A673 (cell line): ENCODE data around the gene METTL16. TPM values are rescaled to one million over a fixed set of nuclear protein-coding genes. Genes with fewer than 3 reads are reported as not detected.
"Not testable (repeated sequence)": the region's sequence is repeated elsewhere in the genome, so short reads cannot be mapped to it uniquely, and the experiment has no call there.

Source experiments
- BruUV-seq: library from RNA; stranded (reverse); fragments of 400-500 nt; replicated peaks from 2 replicates; lab custom pipeline; 2021; lab: Mats Ljungman, UMichigan
- CTCF ChIA-PET: fragments of 300-600 bp; sonication (Branson Sonifier 250); formaldehyde crosslinking; loops from one replicate; lab custom pipeline; 2022; ENCODE audit warnings: antibody characterized with exemption; lab: Charles Lee
- POLR2A ChIA-PET: fragments of 300-600 bp; sonication (Branson Sonifier 250); formaldehyde crosslinking; loops from one replicate; lab custom pipeline; 2022; ENCODE audit warnings: antibody characterized with exemption; ENCODE audit not compliant: low non-redundant PET; lab: Charles Lee
- DNase-seq: peaks from one replicate; pipeline ENCODE4 v3.0.0-alpha.2; 2015; ENCODE audit warnings: low spot score
- H3K27ac ChIP-seq: fragments of 200-600 bp; sonication (generic); 2 replicates; pipeline ENCODE4 v1.5.1; 2016; ENCODE audit warnings: mixed run types, low read depth, mild to moderate bottlenecking, mixed read lengths, antibody characterized with exemption, low read length; ENCODE audit not compliant: poor library complexity, severe bottlenecking
- H3K27me3 ChIP-seq: fragments of 200-600 bp; sonication (generic); replicated peaks from 2 replicates; pipeline ENCODE4 v1.6.1; 2017; ENCODE audit warnings: mixed run types, low read depth, mild to moderate bottlenecking, mixed read lengths, antibody characterized with exemption, low read length; ENCODE audit not compliant: insufficient read depth, poor library complexity
- H3K36me3 ChIP-seq: fragments of 200-600 bp; sonication (generic); 2 replicates; pipeline ENCODE4 v1.6.1; 2016; ENCODE audit warnings: mixed run types, mild to moderate bottlenecking, mixed read lengths, antibody characterized with exemption, low read length; ENCODE audit not compliant: insufficient read depth, poor library complexity, severe bottlenecking
- H3K4me1 ChIP-seq: fragments of 200-600 bp; sonication (generic); 2 replicates; pipeline ENCODE4 v1.6.1; 2017; ENCODE audit warnings: mixed run types, mild to moderate bottlenecking, mixed read lengths, antibody characterized with exemption, low read length; ENCODE audit not compliant: insufficient read depth, poor library complexity, severe bottlenecking
- H3K4me3 ChIP-seq: fragments of 200-600 bp; sonication (generic); 2 replicates; pipeline ENCODE4 v1.5.1; 2016; ENCODE audit warnings: low read depth, mixed run types, mild to moderate bottlenecking, mixed read lengths, low read length; ENCODE audit not compliant: poor library complexity, severe bottlenecking
- H3K9me3 ChIP-seq: fragments of 200-600 bp; sonication (generic); 2 replicates; pipeline ENCODE4 v1.6.1; 2016; ENCODE audit warnings: mixed run types, low read depth, mild to moderate bottlenecking, mixed read lengths, antibody characterized with exemption, low read length; ENCODE audit not compliant: poor library complexity, severe bottlenecking
- EZH2 ChIP-seq: fragments of 200-600 bp; sonication (generic); IDR thresholded peaks from 2 replicates; pipeline ENCODE4 v1.6.1; 2017; ENCODE audit warnings: borderline replicate concordance, low read depth, mild to moderate bottlenecking, mixed read lengths, antibody characterized with exemption, low read length; ENCODE audit not compliant: poor library complexity, severe bottlenecking
- intact Hi-C: fragments of 100-400 bp; cut with micrococcal nuclease; formaldehyde crosslinking; loops from one replicate; pipeline ENCODE4 v1.10.0; 2022; ENCODE audit not compliant: unreplicated experiment
- total RNA-seq: library from RNA; stranded (reverse); gene quantifications from 2 replicates; pipeline ENCODE4 v1.2.3, GENCODE V29; 2021
- TF ChIP-seq, protein P1 (sequence below): fragments of 300-800, 200-600 bp; sonication (generic); conservative IDR thresholded peaks from 2 replicates; pipeline ENCODE4 v1.5.1; 2017; ENCODE audit warnings: low read depth, mild to moderate bottlenecking, antibody characterized with exemption, low read length, moderate library complexity, mixed read lengths

Gene METTL16
- total RNA-seq, 1 experiment from 2014 or later, result 50.8 TPM

DNA sequence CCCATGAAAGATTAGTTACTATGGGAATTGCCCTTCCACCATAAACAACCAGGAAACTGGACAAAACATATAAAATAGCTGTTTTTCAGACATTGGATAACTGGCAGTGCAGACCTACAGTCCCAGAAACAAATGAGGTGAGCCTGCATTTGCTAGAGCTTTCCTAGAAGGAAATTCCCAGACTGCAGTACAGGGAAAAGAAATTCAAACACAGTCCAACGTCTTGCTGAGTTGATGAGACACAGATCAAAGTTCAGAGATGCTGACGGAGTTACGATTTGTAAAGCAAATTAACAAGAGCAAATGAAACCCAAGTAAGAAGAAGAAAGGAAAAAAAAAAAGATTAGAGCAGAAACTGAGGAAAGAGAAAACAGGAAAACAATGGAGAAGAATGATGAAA lies 69.5 kb downstream of the METTL16 start:
- ChIA-PET CTCF (no interaction called here), POLR2A (no interaction called here)
- H3K4me3 ChIP-seq, result no peak overlapping the region
- H3K9me3 ChIP-seq, result no peaks in the 10 kb centered on the region
- no peak for TF ChIP-seq EZH2
- TF ChIP-seq, protein P1, sequence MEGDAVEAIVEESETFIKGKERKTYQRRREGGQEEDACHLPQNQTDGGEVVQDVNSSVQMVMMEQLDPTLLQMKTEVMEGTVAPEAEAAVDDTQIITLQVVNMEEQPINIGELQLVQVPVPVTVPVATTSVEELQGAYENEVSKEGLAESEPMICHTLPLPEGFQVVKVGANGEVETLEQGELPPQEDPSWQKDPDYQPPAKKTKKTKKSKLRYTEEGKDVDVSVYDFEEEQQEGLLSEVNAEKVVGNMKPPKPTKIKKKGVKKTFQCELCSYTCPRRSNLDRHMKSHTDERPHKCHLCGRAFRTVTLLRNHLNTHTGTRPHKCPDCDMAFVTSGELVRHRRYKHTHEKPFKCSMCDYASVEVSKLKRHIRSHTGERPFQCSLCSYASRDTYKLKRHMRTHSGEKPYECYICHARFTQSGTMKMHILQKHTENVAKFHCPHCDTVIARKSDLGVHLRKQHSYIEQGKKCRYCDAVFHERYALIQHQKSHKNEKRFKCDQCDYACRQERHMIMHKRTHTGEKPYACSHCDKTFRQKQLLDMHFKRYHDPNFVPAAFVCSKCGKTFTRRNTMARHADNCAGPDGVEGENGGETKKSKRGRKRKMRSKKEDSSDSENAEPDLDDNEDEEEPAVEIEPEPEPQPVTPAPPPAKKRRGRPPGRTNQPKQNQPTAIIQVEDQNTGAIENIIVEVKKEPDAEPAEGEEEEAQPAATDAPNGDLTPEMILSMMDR, result no peak
- intact Hi-C loops, result no loop called here
- no peak overlapping the region for H3K27ac ChIP-seq
- no peak for DNase-seq
- peaks cover 9% of the 10 kb centered on the region for H3K36me3 ChIP-seq
- no TSS peak for BruUV-seq
- H3K27me3 ChIP-seq, result no peaks in the 10 kb centered on the region
- no peaks in the 10 kb centered on the region for H3K4me1 ChIP-seq

DNA sequence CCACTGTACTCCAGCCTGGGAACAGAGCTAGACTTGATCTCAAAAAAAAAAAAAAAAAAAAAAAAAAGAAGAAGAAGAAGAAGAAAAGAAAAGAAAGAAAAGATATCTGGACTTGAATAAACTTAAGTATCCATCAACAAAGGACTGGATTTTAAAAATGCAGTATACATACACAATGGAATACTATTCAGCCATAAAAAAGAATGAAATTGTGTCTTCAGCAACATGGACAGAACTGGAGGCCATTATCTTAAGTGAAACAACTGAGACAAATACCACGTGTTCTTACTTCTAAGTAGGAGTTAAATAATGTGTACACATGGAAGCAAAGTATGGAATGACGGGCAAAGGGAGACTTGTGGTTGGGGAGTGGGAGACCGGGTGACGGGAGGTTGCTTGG lies 70.8 kb downstream of the METTL16 start:
- CTCF ChIA-PET, result no interaction called here
- Histone ChIP-seq H3K4me1 (no peaks in the 10 kb centered on the region), H3K9me3 (no peaks in the 10 kb centered on the region), H3K27me3 (no peaks in the 10 kb centered on the region), H3K27ac (no peak overlapping the region), H3K4me3 (no peak overlapping the region), H3K36me3 (peaks cover 6% of the 10 kb centered on the region)
- no TSS peak for BruUV-seq
- intact Hi-C loops, result no loop called here
- TF ChIP-seq, protein P1, result no peak
- TF ChIP-seq EZH2, result no peak
- DNase-seq, result no peak
- POLR2A ChIA-PET, result no interaction called here

DNA sequence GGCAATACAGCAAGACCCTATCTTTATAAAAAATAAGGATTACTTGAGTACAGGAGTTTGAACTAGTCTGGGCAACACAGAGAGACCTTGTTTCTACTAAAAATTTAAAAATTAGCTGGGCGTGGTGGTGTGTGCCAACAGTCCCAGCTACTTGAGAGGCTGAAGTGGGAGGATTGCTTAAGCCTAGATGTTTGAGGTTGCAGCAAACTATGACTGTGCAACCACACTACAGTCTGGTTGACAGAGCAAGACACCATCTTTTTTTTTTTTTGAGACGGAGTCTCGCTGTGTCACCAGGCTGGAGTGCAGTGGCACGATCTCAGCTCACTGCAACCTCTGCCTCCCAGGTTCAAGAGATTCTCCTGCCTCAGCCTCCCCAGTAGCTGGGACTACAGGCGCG lies 71.7 kb downstream of the METTL16 start:
- BruUV-seq, H3K36me3 ChIP-seq, POLR2A ChIA-PET, CTCF ChIA-PET, DNase-seq, H3K4me1 ChIP-seq, H3K27me3 ChIP-seq, H3K9me3 ChIP-seq, H3K27ac ChIP-seq, intact Hi-C loops, H3K4me3 ChIP-seq: not testable (repeated sequence)

DNA sequence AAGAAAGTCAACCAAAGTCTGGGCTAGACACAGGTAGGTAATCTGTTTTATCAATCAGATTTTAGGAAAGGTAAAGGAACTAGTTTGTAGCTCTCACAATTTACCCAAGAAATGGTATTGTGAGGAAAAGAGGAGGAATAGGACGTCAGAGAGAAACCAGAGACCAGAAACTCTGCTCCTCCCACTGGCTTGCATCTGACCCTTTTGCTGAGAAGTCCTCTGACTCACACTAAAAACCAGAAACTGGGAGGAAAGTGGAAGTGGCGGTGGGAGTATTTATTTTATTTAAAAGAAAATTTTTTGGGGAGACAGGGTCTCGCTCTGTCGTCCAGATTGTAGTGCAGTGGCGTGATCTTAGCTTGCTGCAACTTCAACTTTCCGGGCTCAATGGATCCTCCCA lies 72.9 kb downstream of the METTL16 start:
- Histone ChIP-seq H3K9me3 (no peaks in the 10 kb centered on the region), H3K27me3 (no peaks in the 10 kb centered on the region), H3K27ac (no peak overlapping the region), H3K36me3 (peaks cover 6% of the 10 kb centered on the region), H3K4me3 (no peak overlapping the region), H3K4me1 (no peaks in the 10 kb centered on the region)
- CTCF ChIA-PET, result interaction anchor here (0.7 kb wide), 1 partner anchor 23 kb away, joined by 3 read pairs; no protein-coding TSS in a partner anchor
- no peak for DNase-seq
- POLR2A ChIA-PET, result no interaction called here
- TF ChIP-seq EZH2, result no peak
- TF ChIP-seq, protein P1, result no peak
- BruUV-seq, result no TSS peak
- intact Hi-C loops, result no loop called here
